H9 (cell line): ENCODE measurements around the gene CAVIN3. TPM values are rescaled to one million over a fixed set of nuclear protein-coding genes. Genes with fewer than 3 reads are reported as not detected.

Experiments
- DNase-seq: peaks from one replicate; pipeline ENCODE4 v3.0.0-alpha.2; 2017
- H2AFZ ChIP-seq: one replicate; pipeline ENCODE4 v1.6.1; 2013; ENCODE audit warnings: mild to moderate bottlenecking, low read length, control low read depth, moderate library complexity
- H2AK5ac ChIP-seq: 2 replicates; pipeline ENCODE4 v1.6.1; 2013; ENCODE audit warnings: low read length, control low read depth, mixed read lengths; ENCODE audit not compliant: insufficient read length
- H2BK120ac ChIP-seq: one replicate; pipeline ENCODE4 v1.6.1; 2013; ENCODE audit warnings: low read depth, mild to moderate bottlenecking, low read length, control low read depth, inconsistent platforms; ENCODE audit not compliant: poor library complexity, severe bottlenecking
- H2BK12ac ChIP-seq: 2 replicates; pipeline ENCODE4 v1.6.1; 2013; ENCODE audit warnings: low read length, control low read depth, mixed read lengths, low read depth; ENCODE audit not compliant: insufficient read length
- H2BK15ac ChIP-seq: 2 replicates; pipeline ENCODE4 v1.6.1; 2013; ENCODE audit warnings: low read depth, low read length, control low read depth
- H2BK20ac ChIP-seq: one replicate; pipeline ENCODE4 v1.6.1; 2013; ENCODE audit warnings: low read depth, mild to moderate bottlenecking, low read length, control low read depth, inconsistent platforms; ENCODE audit not compliant: poor library complexity, severe bottlenecking
- H2BK5ac ChIP-seq: 2 replicates; pipeline ENCODE4 v1.6.1; 2013; ENCODE audit warnings: low read length, control low read depth, mixed read lengths; ENCODE audit not compliant: insufficient read length
- H3K14ac ChIP-seq: 2 replicates; pipeline ENCODE4 v1.6.1; 2013; ENCODE audit warnings: low read length, control low read depth; ENCODE audit not compliant: insufficient read depth
- H3K18ac ChIP-seq: 2 replicates; pipeline ENCODE4 v1.6.1; 2013; ENCODE audit warnings: low read depth, mild to moderate bottlenecking, mixed read lengths, low read length, control low read depth; ENCODE audit not compliant: insufficient read length
- H3K23ac ChIP-seq: 2 replicates; pipeline ENCODE4 v1.6.1; 2013; ENCODE audit warnings: low read length, control low read depth, mixed read lengths, low read depth; ENCODE audit not compliant: insufficient read length
- H3K23me2 ChIP-seq: 2 replicates; pipeline ENCODE4 v1.6.1; 2013; ENCODE audit warnings: low read depth, mild to moderate bottlenecking, mixed read lengths, low read length, control low read depth; ENCODE audit not compliant: insufficient read length, poor library complexity, severe bottlenecking
- H3K27ac ChIP-seq: 2 replicates; pipeline ENCODE4 v1.5.1; 2013; ENCODE audit warnings: low read length, control low read depth, mixed read lengths, low read depth; ENCODE audit not compliant: insufficient read length
- H3K27me3 ChIP-seq: 2 replicates; pipeline ENCODE4 v1.6.1; 2013; ENCODE audit warnings: low read length, control low read depth, inconsistent platforms; ENCODE audit not compliant: insufficient read depth
- H3K4ac ChIP-seq: 2 replicates; pipeline ENCODE4 v1.6.1; 2013; ENCODE audit warnings: low read depth, mild to moderate bottlenecking, control low read depth, inconsistent platforms, low read length, moderate library complexity
- H3K4me1 ChIP-seq: 2 replicates; pipeline ENCODE4 v1.6.1; 2013; ENCODE audit warnings: low read length, control low read depth, inconsistent platforms; ENCODE audit not compliant: insufficient read depth
- H3K4me2 ChIP-seq: 2 replicates; pipeline ENCODE4 v1.6.1; 2013; ENCODE audit warnings: low read length, control low read depth, mixed read lengths; ENCODE audit not compliant: insufficient read length, insufficient read depth
- H3K56ac ChIP-seq: 2 replicates; pipeline ENCODE4 v1.6.1; 2013; ENCODE audit warnings: low read depth, mild to moderate bottlenecking, mixed read lengths, low read length, control low read depth; ENCODE audit not compliant: insufficient read length
- H3K79me1 ChIP-seq: 2 replicates; pipeline ENCODE4 v1.6.1; 2013; ENCODE audit warnings: low read depth, mild to moderate bottlenecking, moderate library complexity, low read length, control low read depth, inconsistent platforms; ENCODE audit not compliant: insufficient read depth, poor library complexity, severe bottlenecking
- H3K79me2 ChIP-seq: 2 replicates; pipeline ENCODE4 v1.6.1; 2013; ENCODE audit warnings: low read length, control low read depth, inconsistent platforms; ENCODE audit not compliant: insufficient read depth
- H3K9ac ChIP-seq: 2 replicates; pipeline ENCODE4 v1.6.1; 2013; ENCODE audit warnings: low read length, control low read depth, mixed read lengths; ENCODE audit not compliant: insufficient read length; ENCODE audit errors: extremely low read depth
- H3K9me3 ChIP-seq: one replicate; pipeline ENCODE4 v1.6.1; 2013; ENCODE audit warnings: low read depth, low read length, inconsistent platforms; ENCODE audit not compliant: control insufficient read depth
- H3T11ph ChIP-seq: one replicate; pipeline ENCODE4 v1.6.1; 2013; ENCODE audit warnings: mild to moderate bottlenecking, low read length, control low read depth, inconsistent platforms
- H4K20me1 ChIP-seq: one replicate; pipeline ENCODE4 v1.6.1; 2013; ENCODE audit not compliant: control insufficient read depth, insufficient read length, insufficient read depth
- H4K5ac ChIP-seq: 2 replicates; pipeline ENCODE4 v1.6.1; 2013; ENCODE audit warnings: low read depth, mild to moderate bottlenecking, mixed read lengths, low read length, control low read depth; ENCODE audit not compliant: insufficient read length
- H4K8ac ChIP-seq: replicated peaks from 2 replicates; pipeline ENCODE4 v1.6.1; 2013; ENCODE audit warnings: low read length, control low read depth, mixed read lengths, low read depth; ENCODE audit not compliant: insufficient read length
- H4K91ac ChIP-seq: 2 replicates; pipeline ENCODE4 v1.6.1; 2013; ENCODE audit warnings: low read depth, mild to moderate bottlenecking, moderate library complexity, mixed read lengths, low read length, control low read depth; ENCODE audit not compliant: insufficient read length
- H3K27ac Mint-ChIP-seq, 3 experiments: 2 replicates in 2 of 3; 3 replicates in 1 of 3; pipeline ENCODE4 v1.8.0; 2020 to 2021; ENCODE audit warnings: mixed read lengths in 3 of 3, mild to moderate bottlenecking in 1 of 3, moderate library complexity in 1 of 3
- H3K27me3 Mint-ChIP-seq: 2 replicates; pipeline ENCODE4 v1.8.0; 2021; ENCODE audit warnings: low read depth, mild to moderate bottlenecking, moderate library complexity, mixed read lengths
- H3K36me3 Mint-ChIP-seq, 3 experiments: 2 replicates in 2 of 3; 3 replicates in 1 of 3; pipeline ENCODE4 v1.8.0; 2020 to 2021; ENCODE audit warnings: low read depth in 3 of 3, mixed read lengths in 3 of 3; ENCODE audit not compliant: insufficient read depth in 1 of 3
- H3K4me1 Mint-ChIP-seq, 2 experiments: 2 replicates each; pipeline ENCODE4 v1.8.0; 2020; ENCODE audit warnings: mixed read lengths in 2 of 2
- H3K4me3 Mint-ChIP-seq, 2 experiments: 2 replicates in 1 of 2; 3 replicates in 1 of 2; pipeline ENCODE4 v1.8.0; 2020 to 2021; ENCODE audit warnings: mild to moderate bottlenecking in 2 of 2, mixed read lengths in 2 of 2, moderate library complexity in 1 of 2
- H3K9me3 Mint-ChIP-seq, 2 experiments: 2 replicates in 1 of 2; 3 replicates in 1 of 2; pipeline ENCODE4 v1.8.0; 2020; ENCODE audit warnings: mild to moderate bottlenecking in 2 of 2, mixed read lengths in 2 of 2, moderate library complexity in 1 of 2
- CTCF ChIP-seq: fragments of 200-600 bp; sonication (generic); conservative IDR thresholded peaks from 3 replicates; pipeline ENCODE4 v1.8.0; 2021; ENCODE audit warnings: antibody characterized with exemption, mild to moderate bottlenecking
- WGBS: extraction: QIAGEN DNeasy Blood & Tissue Kit; methylation state at CpG from one replicate; pipeline ENCODE4 v1.1.7; 2013; ENCODE audit warnings: missing lambda C conversion rate, low lambda C conversion rate, mixed read lengths; ENCODE audit not compliant: insufficient read length; ENCODE audit errors: extremely low coverage; 5-methylcytosine and 5-hydroxymethylcytosine counted together
- total RNA-seq: library from RNA; stranded (reverse); gene quantifications from 2 replicates; pipeline ENCODE4 v1.2.1, GENCODE V29; 2021

CAVIN3 gene
- total RNA-seq, 1 experiment from 2014 or later: 60.0 TPM

GRCh38 chr11:6321356-6321755, 1.1 kb upstream of the CAVIN3 start:
- Histone ChIP-seq H3K4ac (no peak overlapping the region; the same call in 1 of the 2 replicates), H2BK5ac (no peak overlapping the region), H3K14ac (no peak overlapping the region), H3K79me1 (no peaks in the 10 kb centered on the region), H3K4me2 (peak overlapping the region; percentile 96), H4K91ac (no peak overlapping the region), H3K4me1 (peaks cover 7% of the 10 kb centered on the region; the same call in 1 of the 2 replicates), H3K9me3 (no peaks in the 10 kb centered on the region), H2AK5ac (no peak overlapping the region), H3K27me3 (no peaks in the 10 kb centered on the region; the same call in 1 of the 2 replicates), H3K56ac (no peak overlapping the region), H3K23me2 (peaks cover 16% of the 10 kb centered on the region), H3K23ac (no peak overlapping the region), H3K9ac (no peak overlapping the region), H3K79me2 (no peaks in the 10 kb centered on the region), H3T11ph (peak overlapping the region; percentile 90), H2BK120ac (no peak overlapping the region), H3K18ac (peak overlapping the region; percentile 30), H3K27ac (no peak overlapping the region), H4K8ac (no peak overlapping the region), H4K20me1 (no peaks in the 10 kb centered on the region), H2BK12ac (no peak overlapping the region), H4K5ac (no peak overlapping the region), H2AFZ (no peak overlapping the region), H2BK15ac (no peak overlapping the region), H2BK20ac (no peak overlapping the region)
- H3K4me3 Mint-ChIP-seq: peak overlapping the region; percentile 37 to 75; a peak in 4 of 5 replicates
- WGBS: no CpG with 5 or more reads among the region's 12 CpGs
- no peak for TF ChIP-seq CTCF
- H3K27me3 Mint-ChIP-seq: no peaks in the 10 kb centered on the region; the same call in 1 of the 2 replicates
- H3K4me1 Mint-ChIP-seq: peaks cover 68 to 69% of the 10 kb centered on the region in 2 experiments
- DNase-seq: no peak
- H3K36me3 Mint-ChIP-seq: peaks cover 0 to 14% (median 13%) of the 10 kb centered on the region in 3 experiments; a peak in 5 of 7 replicates
- no peaks in the 10 kb centered on the region; a peak in 1 of 5 replicates for H3K9me3 Mint-ChIP-seq
- H3K27ac Mint-ChIP-seq: peak overlapping the region; percentile 37 to 96 (median 94)
